ENCODE measurements around the gene ARFGAP2. TPM values are rescaled to one million over a fixed set of nuclear protein-coding genes. Genes with fewer than 3 reads are reported as not detected.
"Not testable (repeated sequence)": the region's sequence is repeated elsewhere in the genome, so short reads cannot be mapped to it uniquely, and the experiment has no call there.

Gene ARFGAP2
- total and polyA plus RNA-seq, 2 of the 8 experiments (the other 6 are each of a cell fraction or from before 2014, with no cell fraction given) = 50.2 to 64.0 TPM

GRCh38 chr11:47206577-47206976 is 29.9 kb upstream of the ARFGAP2 start:
- not testable (repeated sequence) for H2BK5ac ChIP-seq (ENCODE audit: low read depth, low read length); H3K23ac ChIP-seq (ENCODE audit: insufficient read length); H3K79me1 ChIP-seq (ENCODE audit: low read depth, low read length); H4K8ac ChIP-seq (ENCODE audit: extremely low read depth, insufficient read depth, low read length); H3K27me3 ChIP-seq (replicated peaks in 1 of 4; ENCODE audit: control insufficient read depth in 3 of 4, extremely low read depth in 1 of 4, insufficient read depth in 3 of 4, low read length in 3 of 4); H4K91ac ChIP-seq (replicated peaks; ENCODE audit: insufficient read length, low read length); H2BK120ac ChIP-seq (replicated peaks; ENCODE audit: low read depth, low read length); DNase-seq (ENCODE audit: low read depth in 1 of 2, low spot score in 2 of 2); H2AFZ ChIP-seq (ENCODE audit: low read length); H2BK12ac ChIP-seq (ENCODE audit: low read depth, low read length); H3K18ac ChIP-seq (ENCODE audit: extremely low read depth, low read length); H4K20me1 ChIP-seq (replicated peaks in 1 of 2; ENCODE audit: control insufficient read depth in 1 of 2, insufficient read depth in 2 of 2, low read length in 2 of 2); H3K4me3 ChIP-seq (ENCODE audit: extremely low read depth in 1 of 4, insufficient read depth in 2 of 4, low read depth in 3 of 4, low read length in 4 of 4); H3K27ac ChIP-seq (ENCODE audit: low read depth, low read length); H4K5ac ChIP-seq (ENCODE audit: insufficient read length, low read depth, low read length); H3K23me2 ChIP-seq (ENCODE audit: low read depth, low read length); H3K4ac ChIP-seq (replicated peaks; ENCODE audit: insufficient read length, low read depth, low read length); H3K4me1 ChIP-seq (replicated peaks in 1 of 4; ENCODE audit: control insufficient read depth in 3 of 4, insufficient read depth in 4 of 4, low read length in 3 of 4); FAIRE-seq; H3K56ac ChIP-seq (replicated peaks; ENCODE audit: insufficient read length, low read depth, low read length); H2AK5ac ChIP-seq (ENCODE audit: low read depth, low read length); H3K36me3 ChIP-seq (ENCODE audit: control insufficient read depth in 2 of 4, insufficient read depth in 4 of 4, low read length in 3 of 4); H3K14ac ChIP-seq (ENCODE audit: insufficient read length); H3K9ac ChIP-seq (replicated peaks in 1 of 4; ENCODE audit: extremely low read depth in 1 of 4, low read depth in 3 of 4, low read length in 3 of 4); H2BK15ac ChIP-seq (ENCODE audit: low read length); H2BK20ac ChIP-seq (ENCODE audit: low read length); H3K79me2 ChIP-seq (ENCODE audit: control insufficient read depth in 1 of 2, insufficient read depth in 2 of 2, low read length in 2 of 2); H3K4me2 ChIP-seq (ENCODE audit: insufficient read depth in 1 of 2, low read depth in 2 of 2, low read length in 2 of 2); H3K9me3 ChIP-seq (ENCODE audit: insufficient read depth in 2 of 2, low read depth in 1 of 2, low read length in 1 of 2)
- 97% methylated on average over 3 of the region's 5 CpGs; no CpG with 5 or more reads in 1 of the 2 experiments for whole genome bisulfite sequencing, 2 experiments (ENCODE audit: extremely low coverage in 1 of 2, insufficient coverage in 1 of 2, insufficient read length in 1 of 2, insufficient replicate concordance in 2 of 2, low coverage in 1 of 2, low lambda C conversion rate in 2 of 2, missing lambda C conversion rate in 1 of 2)
- ChIA-PET POLR2A (ENCODE audit: partially characterized antibody) (interaction anchor here (0.7 to 4.1 kb wide), 2 partner anchors 19 to 634 kb away, joined by 4 to 23 read pairs; partner anchors contain the start of gene PACSIN3), CTCF (ENCODE audit: partially characterized antibody) (interaction anchor here (1.3 to 21.5 kb wide), 2 partner anchors 26 to 38 kb away, joined by 3 to 247 read pairs; partner anchors contain the start of genes ARFGAP2 and PACSIN3)
